Measurements from ENCODE around the gene RAB5IF.

- TF ChIP-seq CEBPB (IDR thresholded peaks at IDR 0.05; ENCODE audit: borderline replicate concordance in 1 of 2, low read depth in 2 of 2, low read length in 2 of 2) (no peak), POLR2A (IDR thresholded peaks at IDR 0.05; ENCODE audit: low read depth, low read length) (no peak), CTCF (IDR thresholded peaks at IDR 0.05 in 2 of 3, conservative IDR thresholded peaks at IDR 0.05 in 1 of 3; ENCODE audit: control insufficient read depth in 2 of 3, extremely low read depth in 1 of 3, insufficient read depth in 1 of 3, low read depth in 3 of 3, low read length in 3 of 3) (no peak), ZNF24 (IDR thresholded peaks at IDR 0.05) (no peak), POLR2AphosphoS5 (IDR thresholded peaks at IDR 0.05; ENCODE audit: low read length) (no peak), RCOR1 (conservative IDR thresholded peaks at IDR 0.05; ENCODE audit: low read depth, low read length) (no peak), RUNX3 (IDR thresholded peaks at IDR 0.05; ENCODE audit: low read length) (no peak), TAF1 (IDR thresholded peaks at IDR 0.05; ENCODE audit: borderline replicate concordance, low read depth, low read length) (no peak), FOXK2 (IDR thresholded peaks at IDR 0.05) (no peak)
- TF ChIP-seq, protein P1, sequence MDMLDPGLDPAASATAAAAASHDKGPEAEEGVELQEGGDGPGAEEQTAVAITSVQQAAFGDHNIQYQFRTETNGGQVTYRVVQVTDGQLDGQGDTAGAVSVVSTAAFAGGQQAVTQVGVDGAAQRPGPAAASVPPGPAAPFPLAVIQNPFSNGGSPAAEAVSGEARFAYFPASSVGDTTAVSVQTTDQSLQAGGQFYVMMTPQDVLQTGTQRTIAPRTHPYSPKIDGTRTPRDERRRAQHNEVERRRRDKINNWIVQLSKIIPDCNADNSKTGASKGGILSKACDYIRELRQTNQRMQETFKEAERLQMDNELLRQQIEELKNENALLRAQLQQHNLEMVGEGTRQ (IDR thresholded peaks at IDR 0.05; ENCODE audit: borderline replicate concordance, low read depth, low read length), result no peak
Measured at GRCh38 chr20:36641506-36641843, 35.9 kb downstream of the RAB5IF start.

Data from GM12878 (cell line).